GM21423 (cell line): ENCODE results near the gene AIFM1.
"Not testable (repeated sequence)": the region's sequence is repeated elsewhere in the genome, so short reads cannot be mapped to it uniquely, and the experiment has no call there.

Experiments
- ATAC-seq: cut with Tn5 transposase; IDR thresholded peaks from one replicate; pipeline ENCODE4 v1.9.1; 2021; ENCODE audit warnings: mild to moderate bottlenecking, moderate library complexity; ENCODE audit not compliant: unreplicated experiment

The AIFM1 gene

DNA sequence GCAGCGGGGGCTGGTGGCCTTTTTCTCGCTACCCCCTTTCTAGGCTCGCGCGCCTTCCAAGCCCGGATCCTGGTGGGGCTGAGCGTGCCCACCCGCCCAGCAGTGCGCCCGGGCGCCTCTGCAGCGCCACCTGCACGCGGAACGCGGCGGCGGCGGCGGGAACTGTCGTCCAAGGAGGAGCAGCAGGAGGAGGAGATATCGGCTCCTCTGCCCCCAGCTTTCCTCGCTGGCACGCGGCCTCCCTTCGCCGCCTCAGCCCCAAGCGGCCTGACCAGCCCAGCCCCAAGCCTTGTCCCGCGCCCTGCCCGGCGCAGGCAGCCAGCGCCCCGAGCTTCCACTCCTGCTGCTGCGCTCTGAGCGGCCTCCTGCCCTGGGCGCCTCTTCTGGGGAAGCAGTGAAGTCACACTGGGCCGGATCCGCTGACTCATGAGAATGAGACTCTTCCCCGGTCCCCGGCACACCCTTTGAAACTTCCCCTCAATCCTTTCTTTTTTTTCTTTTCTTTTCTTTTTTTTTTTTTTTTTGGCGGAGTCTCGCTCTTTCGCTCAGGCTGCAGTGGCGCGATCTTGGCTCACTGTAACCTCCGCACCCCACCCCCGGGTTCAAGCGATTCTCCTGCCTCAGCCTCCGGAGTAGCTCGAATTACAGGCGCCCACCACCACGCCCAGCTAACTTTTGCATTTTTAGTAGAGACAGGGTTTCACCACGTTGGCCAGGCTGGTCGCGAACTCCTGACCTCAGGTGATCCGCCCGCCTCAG lies 44.7 kb downstream of the AIFM1 start:
- ATAC-seq, result peak; percentile 67

DNA sequence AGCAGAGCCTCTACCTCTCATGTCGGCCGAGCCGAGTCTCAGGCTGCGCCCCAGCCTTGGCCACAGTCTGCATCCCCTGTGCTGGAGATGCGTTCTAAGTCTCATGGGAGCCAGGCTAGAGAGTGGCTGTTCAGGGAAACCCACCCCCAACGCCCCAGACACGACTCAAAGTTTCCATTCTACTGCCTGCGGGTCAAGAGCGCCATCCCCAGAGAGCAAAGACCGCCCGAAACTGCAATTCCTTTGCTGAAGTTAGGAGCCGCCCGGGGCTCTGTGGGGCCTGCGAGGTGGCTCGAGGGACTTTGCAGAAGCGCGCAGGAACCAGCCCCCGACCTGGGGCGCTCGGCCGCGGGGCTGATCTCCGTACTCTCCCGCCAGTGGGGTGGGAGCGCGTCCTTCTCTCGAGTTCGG lies 45.3 kb downstream of the AIFM1 start:
- peak; percentile 51 for ATAC-seq

DNA sequence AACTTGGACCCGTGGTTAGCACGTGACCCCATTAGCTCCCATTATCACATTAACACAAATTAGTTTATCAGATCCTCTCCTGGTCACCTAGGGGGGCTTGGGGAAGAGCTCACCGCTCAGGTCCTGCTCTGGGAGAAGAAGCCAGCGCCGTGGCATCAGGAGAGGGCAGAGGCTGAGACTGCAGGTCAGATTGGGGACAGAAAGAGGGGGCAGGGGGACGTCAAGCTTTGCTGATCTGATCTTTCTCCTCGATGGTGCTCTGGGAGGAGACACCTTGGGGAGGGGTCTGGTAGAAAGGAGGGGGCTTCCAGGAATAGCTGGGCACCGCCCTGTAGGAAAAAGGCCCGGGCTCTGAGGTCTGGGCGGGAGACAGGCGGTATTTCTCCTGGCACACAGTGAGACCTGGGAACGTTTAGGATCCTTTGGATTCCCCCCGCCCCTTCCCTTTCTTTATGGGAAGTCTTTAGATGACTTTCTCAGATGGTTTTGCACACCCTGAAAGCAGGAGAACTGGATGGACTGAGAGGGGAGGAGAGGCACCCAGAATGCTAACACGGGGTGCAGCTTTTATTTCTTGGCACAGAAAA lies 46.2 kb downstream of the AIFM1 start:
- no peak for ATAC-seq

DNA sequence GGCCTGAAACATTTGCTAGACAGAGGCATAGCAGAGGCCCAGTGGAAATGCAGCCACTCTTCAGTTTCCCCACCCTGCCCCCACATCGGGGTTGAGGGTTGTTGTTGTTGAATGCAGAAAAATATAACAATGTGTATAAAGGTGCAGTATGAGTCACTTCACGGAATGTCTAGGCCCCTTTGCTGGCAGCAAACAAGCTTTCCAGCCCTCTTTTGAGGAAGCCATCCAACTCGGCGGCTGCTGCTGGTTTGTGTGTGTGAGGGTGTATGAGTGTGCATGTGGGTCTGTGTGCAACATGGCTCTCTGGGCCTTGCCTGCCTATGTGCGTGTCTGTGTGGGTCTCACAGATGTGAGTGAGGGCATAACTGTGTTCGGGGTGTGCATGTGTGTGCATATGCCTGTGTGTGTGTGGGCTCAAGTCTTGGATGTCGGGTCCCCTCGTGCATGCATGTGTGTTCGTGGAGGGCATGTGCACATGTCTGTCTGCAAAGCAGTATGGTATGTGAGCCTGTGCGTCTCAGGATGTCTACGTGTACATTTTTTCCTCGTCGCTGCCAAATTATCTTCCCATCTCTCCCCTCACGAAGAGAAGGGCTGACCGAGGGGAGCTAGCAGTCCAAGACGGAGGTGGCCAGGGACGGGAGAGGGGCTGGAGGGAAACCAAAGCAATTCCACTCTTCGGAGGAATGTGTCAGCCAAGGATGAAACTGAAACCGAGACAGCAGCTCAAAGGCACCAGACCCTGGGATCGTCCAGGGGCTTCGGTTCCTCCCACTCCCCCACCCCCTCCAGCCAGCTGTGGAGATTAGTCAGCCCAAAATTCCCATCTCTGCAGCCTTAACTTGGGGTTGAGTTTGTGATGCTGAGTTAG lies 47.0 kb downstream of the AIFM1 start:
- no peak for ATAC-seq

DNA sequence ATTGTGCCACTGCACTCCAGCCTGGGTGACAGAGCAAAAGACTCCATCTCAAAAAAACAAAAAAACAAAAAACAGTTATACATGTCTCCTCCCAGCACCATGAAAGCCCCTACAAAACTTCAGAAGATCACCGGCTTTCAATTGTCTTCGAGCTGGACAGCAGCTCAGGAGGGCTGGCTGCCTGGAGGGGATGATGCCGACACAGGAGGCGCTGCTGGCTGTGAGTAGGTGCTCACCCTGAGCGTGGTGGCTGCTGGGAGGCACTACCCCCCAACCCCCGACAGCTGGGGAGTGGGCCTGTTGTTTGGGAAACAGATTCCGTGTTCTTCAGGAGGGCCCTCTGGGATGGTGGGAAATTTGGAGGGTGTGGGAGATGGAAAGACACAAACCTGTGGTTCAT lies 48.5 kb downstream of the AIFM1 start:
- ATAC-seq, result no peak

DNA sequence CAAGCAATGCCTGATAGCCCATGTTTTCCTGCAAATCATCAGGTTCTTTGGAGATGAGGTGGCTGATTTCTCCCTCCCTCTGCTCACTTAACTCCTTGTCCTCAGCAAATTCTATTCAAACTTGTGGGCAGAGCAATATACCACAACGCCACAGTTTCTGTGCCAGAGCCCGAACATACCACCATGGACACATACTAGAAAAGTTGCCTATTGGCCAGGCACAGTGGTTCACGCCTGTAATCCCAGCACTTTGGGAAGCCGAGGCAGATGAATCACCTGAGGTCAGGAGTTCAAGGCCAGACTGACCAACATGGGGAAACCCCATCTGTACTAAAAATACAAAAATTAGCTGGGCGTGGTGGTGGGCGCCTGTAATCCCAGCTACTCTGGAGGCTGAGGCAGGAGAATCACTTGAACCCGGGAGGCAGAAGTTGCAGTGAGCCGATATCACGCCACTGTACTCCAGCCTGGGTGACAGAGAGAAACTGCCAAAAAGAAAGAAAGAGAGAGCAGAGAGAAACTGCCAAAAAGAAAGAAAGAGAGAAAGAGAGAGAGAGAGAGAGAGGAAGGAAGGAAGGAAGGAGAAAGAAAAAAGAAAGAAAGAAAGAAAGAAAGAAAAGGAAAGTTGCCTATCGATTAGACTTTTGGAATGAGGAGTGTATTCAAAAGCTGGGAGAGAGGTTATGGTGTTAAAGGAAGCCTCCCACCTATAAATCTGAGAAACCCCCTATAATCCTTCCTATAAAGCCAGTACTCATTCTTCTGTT lies 50.3 kb downstream of the AIFM1 start:
- not testable (repeated sequence) for ATAC-seq

DNA sequence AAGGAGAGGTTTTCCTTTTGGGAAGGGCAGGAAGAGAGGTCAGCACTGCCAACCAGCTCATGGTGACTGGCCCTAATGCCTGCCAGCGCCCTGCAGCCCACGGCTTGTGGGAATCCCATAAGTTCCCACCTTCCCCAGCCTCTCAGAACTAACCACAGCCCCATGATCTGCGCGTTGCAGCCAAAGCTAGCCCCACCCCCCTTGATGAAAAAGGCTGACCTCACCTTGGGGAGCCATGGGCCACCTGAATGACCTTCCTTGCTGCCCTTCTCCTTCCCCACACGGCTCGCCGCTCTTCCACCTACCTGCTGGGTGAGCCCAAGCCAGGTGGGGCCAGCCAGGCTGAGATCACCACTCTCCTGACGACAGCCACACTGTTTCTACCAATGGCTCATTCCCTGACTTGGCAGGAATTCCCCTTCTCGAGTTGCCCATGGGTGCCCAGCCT lies 51.5 kb downstream of the AIFM1 start:
- ATAC-seq, result no peak

DNA sequence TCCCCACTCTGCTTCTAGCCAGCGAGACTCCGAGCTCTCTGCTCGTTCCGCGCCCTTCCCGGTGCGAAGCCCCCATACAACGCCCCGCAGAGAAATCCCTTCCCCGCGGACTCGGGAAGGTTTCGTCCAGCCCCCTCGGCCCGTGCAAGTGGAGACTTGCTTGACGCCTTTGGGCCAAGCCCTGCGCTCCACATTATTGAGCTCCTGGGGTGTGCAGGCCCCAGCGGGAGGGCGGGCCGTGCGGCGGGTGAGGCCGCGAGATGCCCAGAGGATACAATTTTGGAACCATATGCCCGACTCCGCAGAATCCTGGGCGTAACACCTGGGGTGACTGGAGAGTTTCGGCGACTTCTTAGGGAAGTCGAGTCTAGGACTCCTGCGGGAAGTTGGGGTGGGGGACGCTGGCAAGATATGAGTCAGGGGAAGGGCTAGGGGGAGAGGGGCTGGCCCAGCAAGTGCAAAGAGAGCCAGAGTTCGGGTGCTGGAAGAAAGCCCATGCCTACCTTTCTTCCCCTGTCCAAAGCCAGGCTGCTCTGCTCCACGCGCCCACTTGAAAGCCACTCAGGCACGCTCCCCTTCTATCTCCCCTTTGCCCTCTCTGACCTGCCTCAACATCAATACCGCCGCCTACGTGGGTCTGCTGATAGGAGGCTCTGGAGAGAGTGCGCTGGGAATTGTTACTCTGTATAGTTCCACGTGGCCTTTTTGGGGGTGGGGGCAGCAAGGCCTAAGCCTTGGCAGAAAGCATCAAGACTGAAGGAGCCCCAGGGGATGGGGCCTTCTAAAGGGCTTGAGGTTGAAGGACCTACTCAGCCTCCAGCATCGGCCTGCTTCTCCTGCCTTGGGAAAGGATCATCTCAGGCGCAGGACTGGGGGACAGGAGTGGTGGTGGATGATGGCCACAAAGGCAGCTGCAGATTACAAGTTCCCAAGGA lies 54.2 kb downstream of the AIFM1 start:
- ATAC-seq, result no peak

DNA sequence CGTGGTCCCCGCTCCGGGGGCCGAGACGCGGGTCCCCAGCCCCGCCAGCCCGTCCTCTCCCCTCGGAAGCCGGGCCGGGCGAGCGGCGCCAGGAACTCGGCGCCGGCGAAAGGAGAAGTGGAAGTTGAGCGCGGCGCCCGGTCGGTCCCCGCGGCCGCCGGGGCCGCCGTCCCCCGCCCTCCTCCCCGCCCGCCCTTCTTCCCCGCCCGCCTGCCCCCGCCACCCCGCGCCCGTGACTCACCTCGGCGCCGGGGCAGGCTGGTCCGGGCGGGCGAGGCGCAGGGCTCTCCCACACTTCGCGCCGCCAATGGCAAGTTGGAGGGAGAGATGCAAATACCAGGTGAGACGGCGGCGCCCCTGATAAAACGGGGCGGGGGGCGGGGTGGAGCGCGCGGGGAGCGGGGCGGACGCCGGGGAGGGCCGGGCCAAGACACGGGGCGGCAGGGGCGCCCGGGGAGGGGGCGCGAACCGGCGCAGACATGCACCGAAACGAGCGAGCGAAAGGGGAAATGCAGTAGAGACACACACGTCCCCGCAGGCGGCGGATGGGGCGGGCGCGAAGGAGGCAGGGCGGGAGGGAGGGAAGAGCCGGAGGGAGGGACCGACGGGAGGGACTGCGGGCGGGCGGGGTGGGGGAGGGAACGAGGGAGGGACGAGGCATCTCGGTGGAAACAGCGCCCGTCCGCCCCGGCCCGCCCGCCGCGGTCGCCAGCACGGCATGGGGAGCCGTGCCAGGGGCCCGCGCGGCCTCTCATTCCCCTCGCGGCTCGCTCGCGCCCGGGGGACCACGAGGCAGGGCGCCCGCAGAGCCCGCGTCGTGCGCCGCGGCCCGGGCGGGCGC lies 55.0 kb downstream of the AIFM1 start, which contains the start of gene ELF4:
TSS of gene ELF4 (minus strand) at position 119 of the 841 bp plus-strand sequence. CDS start 29,167 bp downstream, outside the sequence.
- peak; percentile 37 for ATAC-seq

DNA sequence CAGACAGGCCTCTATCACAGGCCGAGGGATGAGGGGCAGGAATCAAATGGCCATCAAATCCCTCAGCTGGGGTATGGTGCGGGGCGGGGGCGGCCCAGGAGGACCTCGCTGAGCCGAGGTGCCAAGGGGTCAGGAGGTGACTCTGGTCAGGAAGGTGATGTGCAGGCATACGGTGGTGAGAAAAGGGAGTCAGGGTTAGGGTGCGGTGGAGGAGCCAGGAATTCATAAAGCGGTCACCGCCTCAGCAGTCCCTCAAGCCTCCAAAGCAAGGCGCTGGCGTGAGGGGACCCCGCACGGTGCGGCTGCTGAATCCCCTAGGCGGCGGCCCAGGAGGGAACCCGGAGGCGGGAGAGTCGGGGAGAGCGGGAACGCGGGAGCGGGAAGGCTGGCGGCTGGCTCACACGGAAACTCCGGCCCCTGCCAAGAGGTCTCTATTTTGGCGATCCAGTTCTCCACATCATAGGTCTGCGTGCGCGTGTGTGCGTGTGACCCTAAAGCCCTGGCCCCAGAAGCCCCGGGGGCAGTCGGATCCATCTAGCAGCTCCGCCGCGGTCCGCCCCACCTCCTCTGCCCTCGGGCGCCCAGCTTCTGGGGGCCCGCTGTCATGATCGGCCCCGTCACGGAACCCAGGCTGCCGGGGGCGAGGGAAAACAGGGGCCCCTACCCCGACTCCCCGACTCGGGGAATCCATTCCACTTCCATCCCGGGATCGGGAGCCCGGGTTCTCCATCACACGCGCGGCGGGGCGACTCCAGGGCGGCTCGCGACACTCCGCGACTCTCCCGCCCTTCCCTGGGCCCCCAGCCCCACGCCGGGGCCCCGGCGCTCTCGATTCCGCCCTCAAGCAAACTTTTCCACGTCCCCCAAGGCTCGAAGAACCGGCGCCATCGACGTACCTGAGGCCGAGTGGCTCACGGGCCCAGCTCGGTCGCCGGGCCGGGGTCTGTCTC lies 55.9 kb downstream of the AIFM1 start:
- no peak for ATAC-seq

DNA sequence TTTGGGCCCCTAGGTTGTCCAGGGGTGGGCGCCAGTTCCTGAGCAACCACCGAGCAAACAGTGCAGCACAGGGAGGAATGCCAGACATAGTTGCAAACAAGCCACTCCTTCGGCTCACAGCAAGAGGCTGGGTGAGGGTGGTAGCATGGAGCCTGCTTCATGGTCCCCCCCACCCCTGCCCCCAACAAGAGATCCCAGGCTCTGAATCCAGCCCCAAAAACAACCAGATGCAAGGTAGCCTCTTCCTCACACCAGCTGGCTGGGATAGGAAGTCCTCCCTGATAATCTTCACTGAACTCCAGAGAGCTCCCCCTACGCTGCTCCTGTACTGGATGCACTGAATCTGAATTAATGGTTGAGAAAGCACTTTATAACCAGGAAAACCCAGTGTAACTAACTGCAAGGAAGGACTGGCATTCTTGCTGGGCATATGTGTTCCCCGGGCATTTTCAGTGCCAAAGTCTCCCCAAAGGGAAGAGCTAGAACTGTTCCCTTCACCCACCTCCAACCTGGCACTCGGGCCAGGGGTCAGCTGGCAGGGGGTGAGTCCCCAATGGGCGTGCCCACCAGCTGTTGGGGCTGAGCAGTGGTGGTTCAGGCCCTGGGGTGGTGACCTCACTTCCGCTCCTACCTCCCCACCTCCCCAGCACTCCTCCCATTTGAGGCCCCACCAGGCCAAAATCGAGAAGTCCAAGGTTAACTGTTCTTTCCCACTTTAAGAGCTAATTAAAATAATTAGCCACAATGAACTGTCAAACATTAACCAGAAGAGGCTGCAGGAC lies 56.8 kb downstream of the AIFM1 start:
- peak; percentile 69 for ATAC-seq

DNA sequence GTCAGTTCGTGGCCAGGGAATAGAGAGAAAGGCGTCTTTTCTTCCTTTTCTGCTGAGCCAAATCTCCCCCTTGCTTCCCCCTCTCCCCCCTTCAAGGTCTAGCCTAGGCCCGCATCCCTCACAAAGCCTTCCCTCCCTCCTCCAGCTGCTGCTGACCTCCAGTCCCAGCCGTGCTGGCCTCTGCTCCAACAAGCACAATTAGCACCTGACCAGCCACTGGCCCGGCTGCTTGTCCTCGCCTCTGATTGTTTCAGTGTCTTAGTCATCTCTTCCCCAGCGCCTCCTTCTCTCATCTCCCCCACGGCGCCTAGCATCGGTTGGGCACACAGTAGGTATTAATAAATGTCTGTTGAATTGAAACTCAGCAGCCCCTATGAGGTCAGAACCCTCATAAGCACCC lies 59.6 kb downstream of the AIFM1 start:
- ATAC-seq, result no peak

DNA sequence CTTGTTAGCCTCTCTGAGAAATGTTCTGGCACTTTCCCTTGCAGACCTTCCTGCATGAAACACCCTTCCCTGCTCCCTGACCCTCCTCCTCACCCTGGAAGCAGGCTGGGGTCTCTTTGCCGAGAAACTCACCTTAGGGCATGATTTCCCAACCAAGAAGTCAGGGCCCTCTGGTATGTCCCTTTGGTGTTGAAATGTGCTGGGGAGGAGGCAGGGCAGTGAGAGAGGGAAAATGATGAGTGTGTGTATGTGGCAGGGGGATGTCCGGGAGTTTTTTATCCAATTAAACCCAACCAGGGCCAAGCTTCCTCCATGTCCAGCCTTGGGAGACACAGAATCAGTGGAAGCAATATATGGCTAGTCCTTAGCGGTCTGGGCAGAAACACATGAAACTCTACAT lies 60.4 kb downstream of the AIFM1 start:
- ATAC-seq, result no peak

DNA sequence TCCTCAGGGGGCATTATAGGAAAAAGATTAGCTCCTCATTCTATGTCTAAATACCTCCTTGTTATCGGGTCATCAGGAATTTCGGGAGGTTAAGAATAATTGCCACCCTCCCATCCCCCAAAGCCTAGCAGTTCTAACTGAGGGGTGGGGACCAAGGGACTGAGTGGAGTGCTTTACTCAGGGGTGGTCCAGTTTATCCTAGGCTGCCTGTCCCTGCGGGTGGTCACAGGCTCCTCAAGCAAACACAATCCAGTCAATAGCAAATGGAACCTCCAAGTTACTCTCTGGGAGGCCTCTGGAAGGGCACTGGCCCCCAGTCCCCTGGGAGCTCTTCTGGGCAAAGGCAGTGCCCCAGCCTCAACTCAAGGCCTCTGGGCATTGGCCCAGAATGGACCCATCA lies 62.0 kb downstream of the AIFM1 start:
- ATAC-seq, result no peak

DNA sequence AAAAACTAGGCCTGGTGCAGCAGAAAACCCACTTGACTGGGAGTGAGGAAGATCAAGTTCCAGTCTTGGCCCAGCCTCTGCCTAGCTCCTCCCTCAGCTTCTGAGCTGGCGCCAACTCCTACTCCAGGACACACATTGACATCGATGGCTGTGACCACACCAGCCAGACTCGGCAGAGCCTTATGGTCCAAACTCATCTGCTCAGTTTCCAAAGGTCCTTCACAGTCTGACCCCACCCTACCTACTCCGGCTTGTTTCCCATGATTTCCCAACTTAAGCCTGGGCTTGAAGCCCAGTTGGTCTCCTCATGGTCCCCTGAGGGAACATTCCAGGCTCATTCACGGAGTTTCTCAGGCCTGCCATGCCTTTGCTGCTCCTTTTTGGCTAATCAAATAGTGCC lies 65.5 kb downstream of the AIFM1 start:
- no peak for ATAC-seq

DNA sequence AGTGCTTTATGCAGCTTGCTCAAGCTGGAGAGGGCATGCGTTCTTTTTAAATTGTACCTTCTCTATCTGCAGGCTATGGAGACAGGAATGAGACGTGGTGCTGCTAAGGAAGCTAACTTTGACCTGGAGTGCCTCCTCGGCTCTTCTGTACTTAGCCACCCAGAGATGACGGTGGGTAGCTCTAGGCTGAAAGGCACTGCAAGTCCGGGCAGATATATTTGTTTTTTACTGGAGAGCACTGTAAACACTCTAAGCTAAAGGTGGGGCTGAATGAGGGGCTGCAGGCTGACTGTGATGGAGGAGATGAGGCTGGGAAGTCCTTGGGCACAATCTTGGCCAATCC lies 67.5 kb downstream of the AIFM1 start:
- ATAC-seq, result no peak
